Measurements from ENCODE around the gene CAND2.

CAND2 gene

GRCh38 chr3:12882336-12883310 is 86.1 kb downstream of the CAND2 start:
- Histone ChIP-seq H3K79me2 (ENCODE audit: insufficient read depth, low read length) (no peaks in the 10 kb centered on the region), H3K27ac (ENCODE audit: low read depth, low read length) (no peak overlapping the region), H3K27me3 (ENCODE audit: low read length) (no peaks in the 10 kb centered on the region), H3K9me2 (replicated peaks; ENCODE audit: insufficient read depth, low read length) (no peaks in the 10 kb centered on the region), H3K9ac (ENCODE audit: low read length) (no peak overlapping the region), H3F3A (ENCODE audit: insufficient read depth) (no peaks in the 10 kb centered on the region), H3K36me3 (ENCODE audit: low read length) (no peaks in the 10 kb centered on the region), H3K4me3 (ENCODE audit: insufficient read depth, low read length, poor library complexity, severe bottlenecking) (no peak overlapping the region), H3K4me2 (ENCODE audit: low read depth, low read length, poor library complexity, severe bottlenecking) (no peak overlapping the region), H4K20me1 (ENCODE audit: low read depth, low read length) (no peaks in the 10 kb centered on the region), H3K9me3 (ENCODE audit: insufficient read depth, low read length) (no peaks in the 10 kb centered on the region), H2AFZ (ENCODE audit: low read depth, low read length, severe bottlenecking) (no peak overlapping the region)
- no peak for TF ChIP-seq CTCF (IDR thresholded peaks at IDR 0.05; ENCODE audit: insufficient read depth, low read length, poor library complexity, severe bottlenecking)
- TF ChIP-seq EZH2phosphoT487 (conservative IDR thresholded peaks at IDR 0.05; ENCODE audit: low read length) = no peak

GRCh38 chr3:12884186-12884680 is 87.8 kb downstream of the CAND2 start:
- H3K4me2 ChIP-seq (ENCODE audit: low read depth, low read length, poor library complexity, severe bottlenecking) = no peak overlapping the region
- H3K36me3 ChIP-seq (ENCODE audit: low read length) = no peaks in the 10 kb centered on the region
- no peaks in the 10 kb centered on the region for H3F3A ChIP-seq (ENCODE audit: insufficient read depth)
- H3K27ac ChIP-seq (ENCODE audit: low read depth, low read length) = no peak overlapping the region
- H3K9me3 ChIP-seq (ENCODE audit: insufficient read depth, low read length) = no peaks in the 10 kb centered on the region
- no peak for TF ChIP-seq EZH2phosphoT487 (conservative IDR thresholded peaks at IDR 0.05; ENCODE audit: low read length)
- TF ChIP-seq CTCF (IDR thresholded peaks at IDR 0.05; ENCODE audit: insufficient read depth, low read length, poor library complexity, severe bottlenecking) = no peak
- H3K27me3 ChIP-seq (ENCODE audit: low read length) = no peaks in the 10 kb centered on the region
- H3K4me3 ChIP-seq (ENCODE audit: insufficient read depth, low read length, poor library complexity, severe bottlenecking) = no peak overlapping the region
- H3K9ac ChIP-seq (ENCODE audit: low read length) = no peak overlapping the region
- no peaks in the 10 kb centered on the region for H3K9me2 ChIP-seq (replicated peaks; ENCODE audit: insufficient read depth, low read length)
- H2AFZ ChIP-seq (ENCODE audit: low read depth, low read length, severe bottlenecking) = no peak overlapping the region
- no peaks in the 10 kb centered on the region for H3K79me2 ChIP-seq (ENCODE audit: insufficient read depth, low read length)
- H4K20me1 ChIP-seq (ENCODE audit: low read depth, low read length) = no peaks in the 10 kb centered on the region

Measured in SU-DHL-6 (cell line).